HCT116 (cell line): ENCODE measurements around the gene SLC39A13. TPM values are rescaled to one million over a fixed set of nuclear protein-coding genes. Genes with fewer than 3 reads are reported as not detected.

Experiments used
- ATAC-seq: fragments of 200-7000 bp; cut with Tn5 transposase; 2 replicates; pipeline ENCODE4 v1.9.1; 2020; ENCODE audit warnings: mild to moderate bottlenecking, moderate library complexity
- BruUV-seq: library from RNA; stranded (reverse); fragments of 400-500 nt; replicated peaks from 2 replicates; lab custom pipeline; 2021; lab: Mats Ljungman, UMichigan
- CTCF ChIA-PET: fragments of 300-600 bp; sonication (Branson Sonifier 250); formaldehyde crosslinking; loops from one replicate; lab custom pipeline; 2021; ENCODE audit warnings: antibody characterized with exemption; lab: Charles Lee
- POLR2A ChIA-PET: fragments of 300-600, 350-600 bp; sonication (Branson Sonifier 250); formaldehyde crosslinking; loops from one replicate; lab custom pipeline; 2021; ENCODE audit warnings: antibody characterized with exemption; lab: Charles Lee
- RAD21 ChIA-PET, 2 experiments: fragments of 300-600 bp; sonication (Branson Sonifier 250); formaldehyde crosslinking; loops; one replicate each; lab custom pipeline; 2023; ENCODE audit warnings: low total read pairs in 2 of 2; ENCODE audit not compliant: uncharacterized antibody in 2 of 2, unreplicated experiment in 2 of 2, low non-redundant PET in 1 of 2; lab: Charles Lee
- DNase-seq: peaks from one replicate; pipeline ENCODE4 v3.0.0-alpha.2; 2010; ENCODE audit warnings: low read depth, low spot score
- H2AFZ ChIP-seq: fragments of 200-600 bp; shearing (Covaris generic), sonication (generic); 2 replicates; pipeline ENCODE4 v1.6.1; 2017; ENCODE audit warnings: low read depth, mixed run types, mixed read lengths, antibody characterized with exemption, low read length; ENCODE audit not compliant: poor library complexity, severe bottlenecking
- H3K27ac ChIP-seq: 2 replicates; pipeline ENCODE4 v1.5.1; 2012; ENCODE audit warnings: low read depth, low read length
- H3K27me3 ChIP-seq: fragments of 200-600 bp; sonication (generic); 2 replicates; pipeline ENCODE4 v1.6.1; 2016; ENCODE audit warnings: mixed run types, low read length, mixed read lengths; ENCODE audit not compliant: insufficient read depth
- H3K36me3 ChIP-seq, 2 experiments: fragments of 200-500 bp in 1 of 2; fragments of 200-600 bp in 1 of 2; sonication (Bioruptor generic) in 1 of 2; sonication (generic) in 1 of 2; 2 replicates each; pipeline versions ENCODE4 v1.5.1 to v1.6.1; 2014 to 2016; ENCODE audit warnings: low read length in 2 of 2, inconsistent platforms in 1 of 2, mixed read lengths in 1 of 2, mixed run types in 1 of 2; ENCODE audit not compliant: insufficient read depth in 2 of 2, control insufficient read depth in 1 of 2
- H3K4me1 ChIP-seq, 2 experiments: fragments of 200-600 bp in 1 of 2; sonication (generic) in 1 of 2; 2 replicates each; pipeline versions ENCODE4 v1.5.1 to v1.6.1; 2012 to 2017; ENCODE audit warnings: low read length in 2 of 2, inconsistent platforms in 1 of 2, mild to moderate bottlenecking in 1 of 2, mixed read lengths in 1 of 2, mixed run types in 1 of 2, moderate library complexity in 1 of 2; ENCODE audit not compliant: insufficient read depth in 2 of 2, control insufficient read depth in 1 of 2
- H3K4me2 ChIP-seq: fragments of 200-600 bp; sonication (generic); 2 replicates; pipeline ENCODE4 v1.6.1; 2017; ENCODE audit warnings: mixed run types, low read length, mixed read lengths
- H3K4me3 ChIP-seq, 2 experiments: fragments of 200-600 bp in 1 of 2; sonication (generic) in 1 of 2; replicated peaks in 1 of 2; 2 replicates each; pipeline ENCODE4 v1.5.1; 2011 to 2016; ENCODE audit warnings: low read length in 2 of 2, control low read depth in 1 of 2, low read depth in 1 of 2, mild to moderate bottlenecking in 1 of 2, mixed read lengths in 1 of 2, mixed run types in 1 of 2
- H3K79me2 ChIP-seq: fragments of 200-600 bp; sonication (generic); 2 replicates; pipeline ENCODE4 v1.6.1; 2017; ENCODE audit warnings: mild to moderate bottlenecking, mixed run types, low read length, moderate library complexity, mixed read lengths; ENCODE audit not compliant: insufficient read depth
- H3K9ac ChIP-seq: fragments of 200-600 bp; sonication (generic); 2 replicates; pipeline ENCODE4 v1.6.1; 2016; ENCODE audit warnings: low read length, mixed read lengths
- H3K9me2 ChIP-seq: fragments of 200-600 bp; sonication (generic), shearing (Covaris generic); 2 replicates; pipeline ENCODE4 v1.6.1; 2017; ENCODE audit warnings: mixed run types, mild to moderate bottlenecking, moderate library complexity; ENCODE audit not compliant: insufficient read depth
- H3K9me3 ChIP-seq, 2 experiments: fragments of 200-500 bp in 1 of 2; fragments of 200-600 bp in 1 of 2; sonication (Bioruptor generic) in 1 of 2; sonication (generic) in 1 of 2; 2 replicates each; pipeline ENCODE4 v1.6.1; 2014 to 2017; ENCODE audit warnings: low read length in 2 of 2, mixed read lengths in 2 of 2, inconsistent platforms in 1 of 2, low read depth in 1 of 2, mild to moderate bottlenecking in 1 of 2, mixed run types in 1 of 2, moderate library complexity in 1 of 2; ENCODE audit not compliant: control insufficient read depth in 1 of 2, insufficient read depth in 1 of 2
- H4K20me1 ChIP-seq: fragments of 200-600 bp; sonication (generic), shearing (Covaris generic); 2 replicates; pipeline ENCODE4 v1.6.1; 2017; ENCODE audit warnings: mixed run types, mild to moderate bottlenecking, moderate library complexity; ENCODE audit not compliant: insufficient read depth
- ATF3 ChIP-seq: IDR thresholded peaks from 2 replicates; pipeline ENCODE4 v1.6.1; 2012
- CEBPB ChIP-seq: IDR thresholded peaks from 2 replicates; pipeline ENCODE4 v1.6.1; 2012; ENCODE audit warnings: low read depth
- CTCF ChIP-seq, 3 experiments: fragments of 200-600 bp in 1 of 3; sonication (generic) in 1 of 3; IDR thresholded peaks in 2 of 3; conservative IDR thresholded peaks in 1 of 3; 2 replicates each; pipeline ENCODE4 v1.5.1; 2012 to 2017; ENCODE audit warnings: low read depth in 2 of 3, low read length in 2 of 3, antibody characterized with exemption in 1 of 3, borderline replicate concordance in 1 of 3, control low read depth in 1 of 3, mild to moderate bottlenecking in 1 of 3, mixed read lengths in 1 of 3, mixed run types in 1 of 3, moderate library complexity in 1 of 3; ENCODE audit not compliant: insufficient read depth in 1 of 3
- EGR1 ChIP-seq: IDR thresholded peaks from 2 replicates; pipeline ENCODE4 v1.6.1; 2012; ENCODE audit warnings: low read depth
- FOSL1 ChIP-seq: IDR thresholded peaks from 2 replicates; pipeline ENCODE4 v1.6.1; 2012; ENCODE audit warnings: low read depth
- MAX ChIP-seq: IDR thresholded peaks from 2 replicates; pipeline ENCODE4 v1.6.1; 2012
- POLR2A ChIP-seq: IDR thresholded peaks from 2 replicates; pipeline ENCODE4 v1.7.0; 2011; ENCODE audit warnings: borderline replicate concordance; ENCODE audit not compliant: insufficient read depth, insufficient read length; ENCODE audit errors: extremely low read depth
- REST ChIP-seq: IDR thresholded peaks from 2 replicates; pipeline ENCODE4 v1.6.1; 2012; ENCODE audit warnings: low read depth
- SIN3A ChIP-seq: IDR thresholded peaks from 2 replicates; pipeline ENCODE4 v1.6.1; 2012; ENCODE audit warnings: low read depth
- SP1 ChIP-seq: IDR thresholded peaks from 2 replicates; pipeline ENCODE4 v1.6.1; 2012; ENCODE audit warnings: low read depth
- SRF ChIP-seq: IDR thresholded peaks from 2 replicates; pipeline ENCODE4 v1.6.1; 2012; ENCODE audit warnings: low read depth
- intact Hi-C: fragments of 100-400 bp; cut with micrococcal nuclease; formaldehyde crosslinking; loops from 2 replicates; pipeline ENCODE4 v1.10.0; 2022
- total RNA-seq: library from RNA; stranded (reverse); gene quantifications from one replicate; pipeline ENCODE4 v1.2.1, GENCODE V29; 2021; ENCODE audit not compliant: unreplicated experiment

The SLC39A13 gene
- total RNA-seq, 1 experiment from 2014 or later = 23.9 TPM

- intact Hi-C loops = no loop called here
- ChIA-PET POLR2A (no interaction called here), RAD21 (no interaction called here), CTCF (no interaction called here)
- no peak for TF ChIP-seq EGR1
- no peak for TF ChIP-seq SRF
- no peak for TF ChIP-seq SP1
- no TSS peak for BruUV-seq
- Histone ChIP-seq H3K4me2 (no peak overlapping the region), H3K9me3 (no peaks in the 10 kb centered on the region), H3K9me2 (no peaks in the 10 kb centered on the region), H3K27me3 (no peaks in the 10 kb centered on the region), H3K36me3 (no peaks in the 10 kb centered on the region), H2AFZ (no peak overlapping the region), H4K20me1 (no peaks in the 10 kb centered on the region), H3K79me2 (no peaks in the 10 kb centered on the region), H3K4me1 (no peaks in the 10 kb centered on the region), H3K4me3 (no peak overlapping the region), H3K9ac (no peak overlapping the region), H3K27ac (no peak overlapping the region)
- no peak for ATAC-seq
- DNase-seq = no peak
Observed at GRCh38 chr11:47433157-47433556, 24.8 kb downstream of the SLC39A13 start.

GRCh38 chr11:47434011-47434786 lies 25.8 kb downstream of the SLC39A13 start:
- no peaks in the 10 kb centered on the region for H3K79me2 ChIP-seq
- no peak overlapping the region for H3K4me2 ChIP-seq
- H2AFZ ChIP-seq = no peak overlapping the region
- ATAC-seq (no peak), DNase-seq (no peak)
- BruUV-seq = no TSS peak
- no peak overlapping the region for H3K9ac ChIP-seq
- no peaks in the 10 kb centered on the region for H3K36me3 ChIP-seq
- no peaks in the 10 kb centered on the region for H3K9me2 ChIP-seq
- no peaks in the 10 kb centered on the region for H3K9me3 ChIP-seq
- no peaks in the 10 kb centered on the region for H4K20me1 ChIP-seq
- H3K27ac ChIP-seq = no peak overlapping the region
- intact Hi-C loops = no loop called here
- H3K4me1 ChIP-seq = no peaks in the 10 kb centered on the region
- TF ChIP-seq REST (no peak), POLR2A (no peak), FOSL1 (no peak), CTCF (IDR thresholded peaks at IDR 0.05 in 2 of 3, conservative IDR thresholded peaks at IDR 0.05 in 1 of 3; ENCODE audit: borderline replicate concordance in 1 of 3, insufficient read depth in 1 of 3, low read depth in 2 of 3, low read length in 2 of 3) (no peak), CEBPB (no peak), ATF3 (no peak), EGR1 (no peak), MAX (no peak), SIN3A (no peak)
- ChIA-PET RAD21 (no interaction called here), POLR2A (no interaction called here), CTCF (no interaction called here)
- no peaks in the 10 kb centered on the region for H3K27me3 ChIP-seq
- no peak overlapping the region for H3K4me3 ChIP-seq
